Esophagus squamous epithelium (tissue), 5 donors: ENCODE results near the gene DMKN. TPM values are rescaled to one million over a fixed set of nuclear protein-coding genes. Genes with fewer than 3 reads are reported as not detected.

Source experiments
- DNase-seq: peaks from one replicate; lab custom pipeline; 2025; lab: John Stamatoyannopoulos, UW
- H3K27ac ChIP-seq, 4 donors: fragments of 200-600 bp; sonication (generic); one replicate each; pipeline ENCODE4 v1.5.1; 2016 to 2019; ENCODE audit warnings: mild to moderate bottlenecking in 1 of 4
- H3K27me3 ChIP-seq, 4 donors: fragments of 200-600 bp; sonication (generic); 1 replicate in 3 of 4; 2 replicates in 1 of 4; pipeline versions ENCODE4 v1.5.1 to v1.6.0; 2017 to 2021; ENCODE audit warnings: antibody characterized with exemption in 1 of 4
- H3K36me3 ChIP-seq, 3 donors: fragments of 200-600 bp; sonication (generic); one replicate each; pipeline ENCODE4 v1.5.1; 2016 to 2019
- H3K4me1 ChIP-seq, 3 donors: fragments of 200-600 bp; sonication (generic); one replicate each; pipeline ENCODE4 v1.5.1; 2017 to 2019
- H3K4me3 ChIP-seq, 4 donors: fragments of 200-600 bp; sonication (generic); 1 replicate in 3 of 4; 2 replicates in 1 of 4; pipeline ENCODE4 v1.5.1; 2016 to 2019; ENCODE audit warnings: mild to moderate bottlenecking in 2 of 4, moderate library complexity in 1 of 4
- H3K9me3 ChIP-seq, 3 donors: fragments of 200-600 bp; sonication (generic); one replicate each; pipeline ENCODE4 v1.5.1; 2016 to 2019
- POLR2A ChIP-seq, 4 donors: fragments of 450-650 bp; IDR thresholded peaks; one replicate each; pipeline ENCODE4 v1.6.1; 2017; ENCODE audit warnings: antibody characterized with exemption in 4 of 4, mild to moderate bottlenecking in 4 of 4, moderate library complexity in 3 of 4
- WGBS, 2 donors: methylation state at CpG; one replicate each; pipeline ENCODE4 v1.1.5; 2018; 5-methylcytosine and 5-hydroxymethylcytosine counted together
- intact Hi-C: fragments of 100-400 bp; cut with DNase I; formaldehyde crosslinking; loops from one replicate; pipeline ENCODE4 v1.15.0; 2022
- total RNA-seq, 4 donors: library from RNA; depleted of rRNA; stranded (reverse); fragments of >200 nt; gene quantifications; one replicate each; pipeline ENCODE4 v1.1.0, GENCODE V29; 2016
- TF ChIP-seq, protein P1 (sequence below), 6 experiments: fragments of 450-650 bp in 4 of 6; fragments of 200-600 bp in 2 of 6; sonication (generic) in 2 of 6; IDR thresholded peaks; one replicate each; pipeline ENCODE4 v1.5.1; 2016 to 2019; ENCODE audit warnings: antibody characterized with exemption in 6 of 6, mild to moderate bottlenecking in 4 of 6, moderate library complexity in 4 of 6
- donor health status: DM: yes; HTN: yes; CAD: no.

Gene DMKN
- total RNA-seq, 4 donors from 2014 or later, result 81.6 to 449 (median 257) TPM

GRCh38 chr19:35533201-35533821, 19.9 kb upstream of the DMKN start, which contains the start of gene GAPDHS:
GAPDHS (plus strand) TSS chr19:35533456; CDS start chr19:35533528, 72 bp downstream.
- H3K36me3 ChIP-seq, result no peaks in the 10 kb centered on the region
- peaks cover 0 to 78% (median 0%) of the 10 kb centered on the region in 4 donors for H3K27me3 ChIP-seq
- intact Hi-C loops, result no loop called here
- no peak for DNase-seq
- no peak for TF ChIP-seq POLR2A (IDR thresholded peaks at IDR 0.05)
- TF ChIP-seq, protein P1, sequence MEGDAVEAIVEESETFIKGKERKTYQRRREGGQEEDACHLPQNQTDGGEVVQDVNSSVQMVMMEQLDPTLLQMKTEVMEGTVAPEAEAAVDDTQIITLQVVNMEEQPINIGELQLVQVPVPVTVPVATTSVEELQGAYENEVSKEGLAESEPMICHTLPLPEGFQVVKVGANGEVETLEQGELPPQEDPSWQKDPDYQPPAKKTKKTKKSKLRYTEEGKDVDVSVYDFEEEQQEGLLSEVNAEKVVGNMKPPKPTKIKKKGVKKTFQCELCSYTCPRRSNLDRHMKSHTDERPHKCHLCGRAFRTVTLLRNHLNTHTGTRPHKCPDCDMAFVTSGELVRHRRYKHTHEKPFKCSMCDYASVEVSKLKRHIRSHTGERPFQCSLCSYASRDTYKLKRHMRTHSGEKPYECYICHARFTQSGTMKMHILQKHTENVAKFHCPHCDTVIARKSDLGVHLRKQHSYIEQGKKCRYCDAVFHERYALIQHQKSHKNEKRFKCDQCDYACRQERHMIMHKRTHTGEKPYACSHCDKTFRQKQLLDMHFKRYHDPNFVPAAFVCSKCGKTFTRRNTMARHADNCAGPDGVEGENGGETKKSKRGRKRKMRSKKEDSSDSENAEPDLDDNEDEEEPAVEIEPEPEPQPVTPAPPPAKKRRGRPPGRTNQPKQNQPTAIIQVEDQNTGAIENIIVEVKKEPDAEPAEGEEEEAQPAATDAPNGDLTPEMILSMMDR (IDR thresholded peaks at IDR 0.05), result no peak
- no peak within 1 kb of the TSS for H3K27ac ChIP-seq
- no peak within 1 kb of the TSS for H3K4me3 ChIP-seq
- WGBS, 2 donors, result 32 to 69% methylated on average over 10 to 20 of the region's 39 CpGs
- no peaks in the 10 kb centered on the region for H3K9me3 ChIP-seq
- peaks cover 6 to 46% (median 10%) of the 10 kb centered on the region in 3 donors for H3K4me1 ChIP-seq

- H3K36me3 ChIP-seq, result no peaks in the 10 kb centered on the region
- no peak overlapping the region for H3K4me3 ChIP-seq
- intact Hi-C loops, result no loop called here
- H3K27me3 ChIP-seq, result peaks cover 0 to 98% (median 0%) of the 10 kb centered on the region in 4 donors
- DNase-seq, result no peak
- no peak for TF ChIP-seq POLR2A (IDR thresholded peaks at IDR 0.05)
- TF ChIP-seq, protein P1 (IDR thresholded peaks at IDR 0.05), result no peak
- peak overlapping the region in 1 of 4 donors; percentile 48 for H3K27ac ChIP-seq
- H3K9me3 ChIP-seq, result no peaks in the 10 kb centered on the region
- WGBS, 2 donors, result 4 to 36% methylated on average over 4 to 5 of the region's 6 CpGs
- H3K4me1 ChIP-seq, result peaks cover 6 to 62% (median 10%) of the 10 kb centered on the region in 3 donors
Observed at GRCh38 chr19:35531291-35531690, 17.8 kb upstream of the DMKN start.

DNA sequence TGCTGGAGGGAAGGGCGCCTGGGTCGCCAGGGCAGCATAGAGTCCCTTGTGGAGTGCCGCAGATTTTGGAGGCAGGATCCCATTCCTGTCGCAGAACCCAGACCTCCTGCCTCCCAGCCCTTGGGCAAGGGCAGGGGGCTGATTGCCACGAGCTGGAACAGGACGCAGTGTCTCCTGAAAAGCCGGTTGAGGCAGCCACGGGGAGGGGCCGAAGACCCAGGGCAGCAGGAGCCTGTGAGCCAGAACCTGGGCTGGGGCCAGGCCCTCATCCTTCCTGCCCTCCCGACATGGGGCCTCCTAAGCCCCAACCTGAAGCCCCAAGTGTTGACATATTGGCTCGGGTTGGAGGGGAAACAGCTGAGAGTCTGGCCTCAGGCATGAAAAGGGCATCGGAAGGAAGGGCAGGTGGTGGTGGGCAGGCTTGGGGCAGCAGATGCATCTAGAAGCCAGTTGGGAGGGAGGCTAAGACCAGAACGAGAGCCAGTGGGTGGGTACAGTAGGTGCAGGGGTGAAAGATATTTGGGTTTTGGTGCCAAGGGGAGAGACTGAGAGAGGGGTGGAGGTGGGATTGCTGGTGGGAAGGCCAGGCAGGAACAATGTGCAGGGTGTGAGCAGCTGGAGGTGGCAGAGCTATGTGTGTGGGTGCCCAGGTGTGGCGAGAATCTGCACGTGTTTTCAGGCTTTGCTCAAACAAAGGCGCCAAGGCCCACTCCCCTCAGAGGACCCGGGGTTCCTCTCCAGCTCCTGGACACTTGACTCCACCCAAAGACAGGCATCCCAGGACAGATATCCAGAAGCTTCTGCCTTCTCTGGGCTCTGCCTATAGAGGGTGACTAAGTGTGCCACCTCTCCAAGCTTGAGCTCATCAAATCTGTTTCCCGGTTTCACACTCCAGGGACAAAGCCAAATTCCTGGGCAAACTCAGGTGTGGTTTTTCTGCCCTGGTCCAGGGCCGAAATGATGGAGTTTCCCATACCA, 16.1 kb upstream of the DMKN start:
- Histone ChIP-seq H3K9me3 (no peaks in the 10 kb centered on the region), H3K27me3 (peaks cover 0 to 100% (median 0%) of the 10 kb centered on the region in 4 donors), H3K4me3 (no peak overlapping the region), H3K27ac (peak overlapping the region in 3 of 4 donors; percentile 58 to 75 (median 64)), H3K36me3 (no peaks in the 10 kb centered on the region), H3K4me1 (peaks cover 6 to 62% (median 10%) of the 10 kb centered on the region in 3 donors)
- WGBS, 2 donors, result 27 to 29% methylated on average over 7 to 9 of the region's 19 CpGs
- TF ChIP-seq, protein P1 (IDR thresholded peaks at IDR 0.05), result no peak
- TF ChIP-seq POLR2A (IDR thresholded peaks at IDR 0.05), result no peak
- DNase-seq, result no peak
- intact Hi-C loops, result no loop called here

DNA sequence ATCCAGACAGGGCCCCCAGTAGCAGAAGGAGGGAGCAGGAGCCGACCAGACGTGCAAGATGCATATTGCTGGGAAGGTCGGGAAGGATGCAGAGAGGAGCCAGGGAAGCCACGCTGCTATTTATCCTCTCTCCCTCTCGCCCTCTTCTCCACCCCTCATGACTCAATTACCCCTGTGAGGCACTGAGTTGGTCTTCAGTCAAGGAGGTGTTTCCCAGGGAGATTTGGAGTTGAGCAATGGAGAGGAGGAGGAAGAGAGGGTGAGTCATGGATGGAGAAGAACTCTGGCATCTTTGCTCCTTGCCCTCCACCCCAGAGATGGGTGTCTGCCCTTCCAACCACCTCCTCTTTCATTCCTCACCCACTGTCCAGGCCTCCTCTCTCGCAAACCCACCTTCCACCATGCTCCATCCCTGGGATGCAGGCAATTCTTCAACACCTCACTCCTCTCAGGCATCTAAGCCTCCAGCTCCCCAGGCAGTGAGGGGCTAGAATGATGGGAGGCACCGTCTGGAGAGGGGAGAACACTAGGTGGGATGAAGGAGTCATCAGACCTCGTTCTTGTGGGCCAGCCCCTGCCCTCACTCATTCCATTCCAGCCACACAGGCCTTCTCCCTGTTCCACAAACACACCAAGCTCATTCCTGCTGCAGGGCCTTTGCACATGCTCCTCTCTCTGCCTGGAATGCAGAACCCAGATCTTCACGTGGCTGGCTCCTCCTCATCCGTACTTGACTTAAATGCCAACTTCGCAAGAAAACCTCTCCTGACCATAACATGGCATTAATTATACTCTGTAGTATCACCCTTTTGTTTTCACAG, 15.0 kb upstream of the DMKN start, which contains the start of gene SBSN:
SBSN (minus strand) TSS at position 94 of the 821 bp plus-strand sequence; CDS start at position 64, 30 bp downstream.
- Histone ChIP-seq H3K4me3 (peak within 1 kb of the TSS in 2 of 4 donors; percentile 26 to 27), H3K27ac (peak within 1 kb of the TSS in 3 of 4 donors; percentile 58 to 75 (median 64)), H3K4me1 (peaks cover 3 to 53% (median 5%) of the 10 kb centered on the region in 3 donors), H3K9me3 (no peaks in the 10 kb centered on the region), H3K36me3 (no peaks in the 10 kb centered on the region), H3K27me3 (peaks cover 0 to 100% (median 0%) of the 10 kb centered on the region in 4 donors)
- intact Hi-C loops, result no loop called here
- DNase-seq, result no peak
- WGBS, 2 donors, result 67 to 74% methylated on average over 10 to 11 of the region's 11 CpGs
- TF ChIP-seq POLR2A (IDR thresholded peaks at IDR 0.05), result no peak
- TF ChIP-seq, protein P1 (IDR thresholded peaks at IDR 0.05), result no peak
